SK-N-SH (cell line): ENCODE results near the gene WASL.

Source experiments
- CTCF ChIP-seq: fragments of 200-600 bp; sonication (generic); IDR thresholded peaks from 2 replicates; pipeline ENCODE4 v1.6.1; 2017; ENCODE audit warnings: antibody characterized with exemption, mild to moderate bottlenecking, moderate library complexity
- GATA2 ChIP-seq: sonication (generic); formaldehyde crosslinking; IDR thresholded peaks from 2 replicates; pipeline ENCODE4 v1.5.0; 2020; ENCODE audit warnings: mild to moderate bottlenecking, missing genetic modification reagents

- TF ChIP-seq CTCF (no peak), GATA2 (0 out of 2 replicates have a peak, but pooled peaks have one; percentile 29)
Measured at GRCh38 chr7:123633553-123633952, 115.2 kb downstream of the WASL start.
